MM.1S (cell line): ENCODE measurements around the gene AMIGO1.

Experiments used
- DNase-seq: peaks from one replicate; pipeline ENCODE4 v3.0.0-alpha.2; 2015
- H2AFZ ChIP-seq: fragments of 300-600 bp; sonication (generic); 2 replicates; pipeline ENCODE4 v1.6.0; 2016; ENCODE audit warnings: antibody characterized with exemption, low read length
- H3F3A ChIP-seq: fragments of 300-600 bp; sonication (generic); 2 replicates; pipeline ENCODE4 v1.6.1; 2016; ENCODE audit warnings: mild to moderate bottlenecking, antibody characterized with exemption, low read length, moderate library complexity, mixed read lengths; ENCODE audit not compliant: insufficient read depth
- H3K27ac ChIP-seq: fragments of 300-600 bp; sonication (generic); 2 replicates; pipeline ENCODE4 v1.5.1; 2016; ENCODE audit warnings: mild to moderate bottlenecking, low read length
- H3K27me3 ChIP-seq: fragments of 300-600 bp; sonication (generic); replicated peaks from 2 replicates; pipeline ENCODE4 v1.6.0; 2016; ENCODE audit warnings: low read length; ENCODE audit not compliant: insufficient read depth
- H3K36me3 ChIP-seq: fragments of 300-600 bp; sonication (generic); replicated peaks from 2 replicates; pipeline ENCODE4 v1.6.1; 2016; ENCODE audit warnings: mild to moderate bottlenecking, low read length, mixed read lengths; ENCODE audit not compliant: insufficient read depth
- H3K4me1 ChIP-seq: fragments of 300-600 bp; sonication (generic); 2 replicates; pipeline ENCODE4 v1.6.1; 2016; ENCODE audit warnings: low read length, mixed read lengths
- H3K4me2 ChIP-seq: fragments of 300-600 bp; sonication (generic); 2 replicates; pipeline ENCODE4 v1.6.0; 2016; ENCODE audit warnings: low read depth, low read length
- H3K4me3 ChIP-seq: fragments of 300-600 bp; sonication (generic); 2 replicates; pipeline ENCODE4 v1.5.1; 2016; ENCODE audit warnings: low read length, mixed read lengths
- H3K79me2 ChIP-seq: fragments of 300-600 bp; sonication (generic); 2 replicates; pipeline ENCODE4 v1.6.1; 2016; ENCODE audit warnings: mixed run types, low read length, mixed read lengths
- H3K9ac ChIP-seq: fragments of 300-600 bp; sonication (generic); 2 replicates; pipeline ENCODE4 v1.6.1; 2016; ENCODE audit warnings: low read length, mixed read lengths
- H3K9me2 ChIP-seq: fragments of 300-600 bp; sonication (generic); replicated peaks from 2 replicates; pipeline ENCODE4 v1.6.1; 2016; ENCODE audit warnings: mild to moderate bottlenecking, low read length, mixed read lengths; ENCODE audit not compliant: insufficient read depth
- H3K9me3 ChIP-seq: fragments of 300-600 bp; sonication (generic); replicated peaks from 2 replicates; pipeline ENCODE4 v1.6.1; 2016; ENCODE audit warnings: mild to moderate bottlenecking, low read length, mixed read lengths; ENCODE audit not compliant: insufficient read depth
- H4K20me1 ChIP-seq: fragments of 300-600 bp; sonication (generic); 2 replicates; pipeline ENCODE4 v1.6.1; 2016; ENCODE audit warnings: mild to moderate bottlenecking, low read length, moderate library complexity, mixed read lengths; ENCODE audit not compliant: insufficient read depth
- EZH2 ChIP-seq: fragments of 300-600 bp; sonication (generic); optimal IDR thresholded peaks from 2 replicates; pipeline ENCODE3; 2017; ENCODE audit warnings: low read depth, mild to moderate bottlenecking, antibody characterized with exemption, low read length, mixed read lengths
- EZH2phosphoT487 ChIP-seq: fragments of 300-600 bp; sonication (generic); IDR thresholded peaks from 2 replicates; pipeline ENCODE4 v1.6.1; 2018; ENCODE audit warnings: antibody characterized with exemption, low read length
- TF ChIP-seq, protein P1 (sequence below): fragments of 300-600 bp; sonication (generic); IDR thresholded peaks from 2 replicates; pipeline ENCODE4 v1.5.1; 2016; ENCODE audit warnings: antibody characterized with exemption, low read length, mixed read lengths

The AMIGO1 gene

DNA sequence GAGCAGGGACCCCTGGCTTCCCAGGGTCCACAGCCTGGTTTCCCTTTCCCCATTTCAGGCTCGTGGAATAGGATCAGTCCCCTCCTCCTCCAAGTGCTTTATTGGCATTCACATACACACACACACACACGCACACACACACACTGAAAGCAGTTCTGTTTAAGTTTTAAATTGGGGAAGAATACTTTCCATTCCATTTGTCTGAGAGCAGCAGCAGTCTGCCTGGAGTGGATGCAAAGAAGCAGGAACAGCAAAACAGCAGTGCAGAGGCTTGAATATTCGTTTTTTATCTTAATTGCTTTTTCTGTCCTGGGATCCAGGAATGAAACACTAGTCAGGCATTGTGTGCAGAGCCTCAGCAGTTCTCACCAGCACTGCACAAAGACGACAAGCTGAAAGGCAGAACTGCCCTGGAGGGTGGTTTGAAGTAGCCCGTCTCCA is 8.6 kb downstream of the AMIGO1 start:
- no peaks in the 10 kb centered on the region for H3K27me3 ChIP-seq
- TF ChIP-seq EZH2phosphoT487: no peak
- no peak for TF ChIP-seq EZH2
- TF ChIP-seq, protein P1, sequence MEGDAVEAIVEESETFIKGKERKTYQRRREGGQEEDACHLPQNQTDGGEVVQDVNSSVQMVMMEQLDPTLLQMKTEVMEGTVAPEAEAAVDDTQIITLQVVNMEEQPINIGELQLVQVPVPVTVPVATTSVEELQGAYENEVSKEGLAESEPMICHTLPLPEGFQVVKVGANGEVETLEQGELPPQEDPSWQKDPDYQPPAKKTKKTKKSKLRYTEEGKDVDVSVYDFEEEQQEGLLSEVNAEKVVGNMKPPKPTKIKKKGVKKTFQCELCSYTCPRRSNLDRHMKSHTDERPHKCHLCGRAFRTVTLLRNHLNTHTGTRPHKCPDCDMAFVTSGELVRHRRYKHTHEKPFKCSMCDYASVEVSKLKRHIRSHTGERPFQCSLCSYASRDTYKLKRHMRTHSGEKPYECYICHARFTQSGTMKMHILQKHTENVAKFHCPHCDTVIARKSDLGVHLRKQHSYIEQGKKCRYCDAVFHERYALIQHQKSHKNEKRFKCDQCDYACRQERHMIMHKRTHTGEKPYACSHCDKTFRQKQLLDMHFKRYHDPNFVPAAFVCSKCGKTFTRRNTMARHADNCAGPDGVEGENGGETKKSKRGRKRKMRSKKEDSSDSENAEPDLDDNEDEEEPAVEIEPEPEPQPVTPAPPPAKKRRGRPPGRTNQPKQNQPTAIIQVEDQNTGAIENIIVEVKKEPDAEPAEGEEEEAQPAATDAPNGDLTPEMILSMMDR: no peak
- H4K20me1 ChIP-seq: no peaks in the 10 kb centered on the region
- H3K9ac ChIP-seq: no peak overlapping the region
- H3K4me3 ChIP-seq: no peak overlapping the region
- H2AFZ ChIP-seq: no peak overlapping the region
- H3K9me3 ChIP-seq: no peaks in the 10 kb centered on the region
- no peaks in the 10 kb centered on the region for H3K36me3 ChIP-seq
- DNase-seq: no peak
- no peaks in the 10 kb centered on the region for H3K4me1 ChIP-seq
- H3K4me2 ChIP-seq: no peak overlapping the region
- H3K9me2 ChIP-seq: no peaks in the 10 kb centered on the region
- H3F3A ChIP-seq: no peaks in the 10 kb centered on the region
- no peaks in the 10 kb centered on the region for H3K79me2 ChIP-seq
- no peak overlapping the region for H3K27ac ChIP-seq

DNA sequence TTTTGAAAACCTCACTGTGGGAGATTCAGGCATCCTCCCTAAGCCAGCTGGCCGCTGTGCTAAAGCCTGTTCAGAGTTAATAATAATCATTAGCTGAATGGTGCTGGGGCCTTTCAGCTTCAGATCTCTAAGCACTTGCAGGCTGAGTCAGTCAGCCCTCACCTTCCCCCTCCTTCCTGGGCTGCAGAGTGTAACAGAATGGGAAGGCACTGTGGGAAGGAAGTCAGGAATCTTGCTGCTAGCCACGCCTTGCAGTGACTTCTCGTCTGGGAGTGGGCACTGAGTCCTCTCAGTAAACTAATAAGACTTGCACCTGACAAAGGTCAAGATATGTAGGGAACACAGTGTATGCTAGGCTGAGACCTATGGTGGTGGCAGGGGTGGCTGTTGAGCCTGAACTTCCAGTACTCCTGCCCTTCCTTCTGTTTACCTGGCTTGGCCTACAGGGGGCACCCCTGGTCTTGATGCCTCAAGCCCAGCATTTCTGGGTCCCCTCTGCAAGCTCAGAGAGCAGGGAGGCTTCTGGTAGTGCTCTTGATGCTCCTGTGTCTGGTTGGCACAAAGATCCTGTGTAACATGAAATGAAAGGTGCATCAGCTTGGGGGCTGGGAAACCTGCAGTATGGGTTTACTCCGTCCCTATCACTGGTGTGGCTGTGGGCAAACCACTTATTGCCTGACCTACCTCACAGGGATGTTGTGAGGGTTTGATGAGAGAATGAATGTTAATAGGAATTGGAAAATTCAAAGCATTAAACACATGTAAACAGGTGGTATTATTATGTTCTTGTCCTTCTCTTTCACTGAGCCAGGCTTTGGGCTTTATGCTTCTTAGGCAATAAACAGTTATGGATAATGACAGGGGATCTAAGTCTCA is 9.6 kb downstream of the AMIGO1 start:
- H3K9me2 ChIP-seq: no peaks in the 10 kb centered on the region
- H3F3A ChIP-seq: no peaks in the 10 kb centered on the region
- no peaks in the 10 kb centered on the region for H4K20me1 ChIP-seq
- no peaks in the 10 kb centered on the region for H3K36me3 ChIP-seq
- no peak overlapping the region for H3K4me3 ChIP-seq
- no peaks in the 10 kb centered on the region for H3K4me1 ChIP-seq
- no peaks in the 10 kb centered on the region for H3K27me3 ChIP-seq
- H3K79me2 ChIP-seq: peaks cover 2% of the 10 kb centered on the region; the same call in 1 of the 2 replicates
- no peak overlapping the region for H3K4me2 ChIP-seq
- TF ChIP-seq, protein P1: peak; percentile 30
- TF ChIP-seq EZH2phosphoT487: no peak
- TF ChIP-seq EZH2: no peak
- H3K9me3 ChIP-seq: no peaks in the 10 kb centered on the region
- no peak overlapping the region for H3K27ac ChIP-seq
- DNase-seq: peak; percentile 31
- H3K9ac ChIP-seq: no peak overlapping the region
- H2AFZ ChIP-seq: no peak overlapping the region

DNA sequence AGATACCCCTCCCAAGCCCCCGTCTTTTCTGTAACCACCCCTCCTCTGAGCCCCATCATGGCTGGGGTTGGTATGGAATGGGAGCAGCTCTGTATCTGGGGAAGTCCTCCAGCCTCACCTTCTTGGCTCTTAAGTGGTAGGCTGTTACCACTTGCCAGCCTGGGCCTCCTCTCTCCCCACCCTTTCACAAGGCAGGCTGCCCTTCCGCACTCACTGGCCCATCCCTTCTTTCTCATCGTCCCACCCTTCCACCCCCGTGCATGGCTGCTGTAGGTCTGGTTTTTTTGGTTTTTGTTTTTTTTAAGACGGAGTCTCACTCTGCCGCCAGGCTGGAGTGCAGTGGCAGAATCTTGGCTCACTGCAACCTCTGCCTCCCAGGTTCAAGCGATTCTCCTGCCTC is 10.4 kb downstream of the AMIGO1 start:
- H3K79me2 ChIP-seq: peaks cover 3% of the 10 kb centered on the region; the same call in 1 of the 2 replicates
- H3F3A ChIP-seq: no peaks in the 10 kb centered on the region
- no peaks in the 10 kb centered on the region for H3K4me1 ChIP-seq
- H3K27me3 ChIP-seq: no peaks in the 10 kb centered on the region
- no peak overlapping the region for H3K9ac ChIP-seq
- no peaks in the 10 kb centered on the region for H3K9me3 ChIP-seq
- DNase-seq: no peak
- no peak overlapping the region for H3K4me2 ChIP-seq
- H4K20me1 ChIP-seq: no peaks in the 10 kb centered on the region
- no peaks in the 10 kb centered on the region for H3K36me3 ChIP-seq
- TF ChIP-seq EZH2 (no peak), EZH2phosphoT487 (no peak)
- TF ChIP-seq, protein P1: no peak
- no peak overlapping the region for H3K27ac ChIP-seq
- H2AFZ ChIP-seq: no peak overlapping the region
- H3K4me3 ChIP-seq: no peak overlapping the region
- H3K9me2 ChIP-seq: no peaks in the 10 kb centered on the region
